Astrocyte (in vitro differentiated cells and primary cell): ENCODE data around the gene MRPS11.

ENCODE experiments used
- CTCF ChIP-seq: IDR thresholded peaks from 2 replicates; pipeline ENCODE4 v1.5.1; 2011; ENCODE audit warnings: low read depth, mild to moderate bottlenecking, inconsistent platforms, low read length, moderate library complexity; ENCODE audit not compliant: insufficient read depth
- EZH2 ChIP-seq: IDR thresholded peaks from 2 replicates; pipeline ENCODE4 v1.6.1; 2012; ENCODE audit warnings: mild to moderate bottlenecking, low read length, inconsistent platforms; ENCODE audit not compliant: insufficient read depth

- TF ChIP-seq CTCF (no peak), EZH2 (no peak)
These were observed 20.5 kb downstream of the MRPS11 start for GRCh38 chr15:88487796-88488523.
